ENCODE measurements around the gene CEP76.

CEP76 gene

DNA sequence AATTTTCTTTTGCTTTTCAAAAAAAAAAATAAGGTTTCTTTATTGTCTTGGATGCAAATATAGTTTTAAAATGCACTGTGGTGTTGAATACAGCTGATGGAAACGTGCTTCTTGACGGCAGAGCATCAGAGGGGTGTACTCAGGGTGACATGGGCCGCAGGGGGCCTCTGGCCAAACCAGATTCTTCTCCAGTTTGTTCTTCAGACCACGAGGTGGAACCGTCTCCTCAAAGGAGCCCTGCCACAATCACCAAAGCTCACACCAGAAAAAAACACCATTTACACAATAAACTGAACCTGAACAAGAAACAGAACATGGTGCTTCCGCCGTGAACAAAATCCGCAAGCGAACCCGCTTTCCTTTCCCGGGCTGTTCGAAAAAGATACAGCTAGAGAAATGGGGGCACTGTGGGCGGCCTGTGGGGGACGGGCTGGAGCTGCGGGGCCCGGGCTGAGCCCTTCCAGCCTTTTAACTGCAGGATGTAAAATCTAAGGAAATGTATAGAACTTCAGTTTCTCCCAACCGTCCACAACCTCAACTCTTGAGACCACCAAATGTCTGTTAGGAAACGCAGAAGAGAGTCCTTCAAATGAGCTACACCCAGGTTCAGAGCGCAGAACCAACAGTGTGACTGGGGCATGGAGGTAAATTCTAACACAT lies 34.9 kb upstream of the CEP76 start:
- TF ChIP-seq, protein P1, sequence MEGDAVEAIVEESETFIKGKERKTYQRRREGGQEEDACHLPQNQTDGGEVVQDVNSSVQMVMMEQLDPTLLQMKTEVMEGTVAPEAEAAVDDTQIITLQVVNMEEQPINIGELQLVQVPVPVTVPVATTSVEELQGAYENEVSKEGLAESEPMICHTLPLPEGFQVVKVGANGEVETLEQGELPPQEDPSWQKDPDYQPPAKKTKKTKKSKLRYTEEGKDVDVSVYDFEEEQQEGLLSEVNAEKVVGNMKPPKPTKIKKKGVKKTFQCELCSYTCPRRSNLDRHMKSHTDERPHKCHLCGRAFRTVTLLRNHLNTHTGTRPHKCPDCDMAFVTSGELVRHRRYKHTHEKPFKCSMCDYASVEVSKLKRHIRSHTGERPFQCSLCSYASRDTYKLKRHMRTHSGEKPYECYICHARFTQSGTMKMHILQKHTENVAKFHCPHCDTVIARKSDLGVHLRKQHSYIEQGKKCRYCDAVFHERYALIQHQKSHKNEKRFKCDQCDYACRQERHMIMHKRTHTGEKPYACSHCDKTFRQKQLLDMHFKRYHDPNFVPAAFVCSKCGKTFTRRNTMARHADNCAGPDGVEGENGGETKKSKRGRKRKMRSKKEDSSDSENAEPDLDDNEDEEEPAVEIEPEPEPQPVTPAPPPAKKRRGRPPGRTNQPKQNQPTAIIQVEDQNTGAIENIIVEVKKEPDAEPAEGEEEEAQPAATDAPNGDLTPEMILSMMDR (IDR thresholded peaks at IDR 0.05; ENCODE audit: low read depth, low read length, missing control alignments), result no peak
- no peak overlapping the region for H3K4me3 ChIP-seq (ENCODE audit: low read depth, low read length)
- DNase-seq (ENCODE audit: low read depth), result no peak

DNA sequence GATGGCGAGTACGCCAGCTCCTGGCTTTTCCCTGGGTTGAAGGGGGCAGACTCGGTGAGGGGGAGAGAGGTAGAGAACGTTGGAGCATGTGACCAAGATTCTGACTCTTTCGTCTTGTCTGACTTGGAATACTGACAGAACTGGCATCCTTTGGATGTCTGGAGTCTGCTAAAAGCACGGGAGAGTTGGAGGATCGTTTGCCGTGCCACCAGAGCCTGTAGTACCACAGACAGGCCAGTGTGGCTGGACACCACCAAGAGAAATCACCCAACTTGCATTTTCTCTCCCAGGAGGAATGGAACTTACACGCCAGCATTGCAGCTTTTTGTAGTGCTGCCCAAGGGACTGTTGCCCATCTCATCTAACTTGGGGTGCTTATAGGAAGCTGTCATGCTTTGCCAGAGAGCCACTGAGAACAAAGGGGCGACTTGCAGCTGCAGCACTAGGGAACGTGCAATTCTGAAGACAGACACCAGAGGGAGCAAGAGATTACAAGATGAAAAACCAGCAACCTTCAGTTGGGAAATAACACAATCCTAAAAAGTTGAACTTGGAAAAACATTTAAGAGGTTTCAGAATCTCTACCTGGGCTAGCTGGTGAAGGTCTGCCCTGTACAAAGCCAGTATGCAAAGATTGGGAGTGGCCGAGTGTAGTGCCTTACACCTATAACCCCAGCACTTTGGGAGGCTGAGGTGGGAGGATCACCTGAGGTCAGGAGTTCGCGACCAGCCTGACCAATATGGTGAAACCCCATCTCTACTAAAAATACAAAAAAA lies 24.4 kb upstream of the CEP76 start:
- TF ChIP-seq, protein P1 (IDR thresholded peaks at IDR 0.05; ENCODE audit: low read depth, low read length, missing control alignments), result peak; percentile 90
- H3K4me3 ChIP-seq (ENCODE audit: low read depth, low read length), result no peak overlapping the region
- peak; percentile 31 for DNase-seq (ENCODE audit: low read depth)

DNA sequence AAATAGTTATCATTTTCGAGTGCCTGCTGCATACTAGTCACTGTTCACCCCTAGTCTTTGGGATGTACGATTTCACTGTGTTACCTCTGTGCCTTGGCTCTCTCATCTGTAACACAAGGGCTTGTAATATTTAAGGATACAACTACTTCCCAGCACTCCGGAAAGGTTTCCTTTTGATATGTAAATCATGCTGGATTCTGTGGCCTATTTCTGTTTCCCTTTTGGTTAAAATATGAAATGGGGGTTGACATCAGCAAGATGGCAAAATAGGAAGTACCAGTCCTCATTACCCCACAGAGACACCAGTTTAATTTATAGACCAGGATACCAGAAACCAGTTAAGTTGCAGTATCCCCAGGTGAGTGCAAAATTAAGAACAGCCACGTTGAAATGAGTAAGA lies 23.8 kb upstream of the CEP76 start:
- no peak overlapping the region for H3K4me3 ChIP-seq (ENCODE audit: low read depth, low read length)
- DNase-seq (ENCODE audit: low read depth), result no peak
- TF ChIP-seq, protein P1 (IDR thresholded peaks at IDR 0.05; ENCODE audit: low read depth, low read length, missing control alignments), result no peak

DNA sequence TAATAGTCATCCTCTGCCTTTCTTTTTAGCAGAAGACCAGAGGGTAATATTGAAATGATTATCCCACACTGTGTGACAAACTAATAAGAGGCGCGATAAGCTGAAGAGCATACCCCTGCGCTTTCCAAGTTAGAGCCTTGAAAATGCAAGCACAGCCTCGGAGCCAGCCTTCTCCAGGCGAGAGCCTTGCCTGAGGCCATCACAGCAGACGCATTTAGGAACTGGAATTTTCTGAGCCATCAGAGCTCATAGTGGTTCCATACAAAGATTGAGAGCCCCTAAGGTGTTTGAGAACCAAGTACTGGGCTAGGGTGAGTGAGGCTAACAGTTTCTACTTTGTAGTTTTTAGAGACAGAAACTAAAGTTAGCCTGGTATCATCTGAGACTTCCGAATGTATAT lies 20.2 kb upstream of the CEP76 start:
- TF ChIP-seq, protein P1 (IDR thresholded peaks at IDR 0.05; ENCODE audit: low read depth, low read length, missing control alignments), result no peak

DNA sequence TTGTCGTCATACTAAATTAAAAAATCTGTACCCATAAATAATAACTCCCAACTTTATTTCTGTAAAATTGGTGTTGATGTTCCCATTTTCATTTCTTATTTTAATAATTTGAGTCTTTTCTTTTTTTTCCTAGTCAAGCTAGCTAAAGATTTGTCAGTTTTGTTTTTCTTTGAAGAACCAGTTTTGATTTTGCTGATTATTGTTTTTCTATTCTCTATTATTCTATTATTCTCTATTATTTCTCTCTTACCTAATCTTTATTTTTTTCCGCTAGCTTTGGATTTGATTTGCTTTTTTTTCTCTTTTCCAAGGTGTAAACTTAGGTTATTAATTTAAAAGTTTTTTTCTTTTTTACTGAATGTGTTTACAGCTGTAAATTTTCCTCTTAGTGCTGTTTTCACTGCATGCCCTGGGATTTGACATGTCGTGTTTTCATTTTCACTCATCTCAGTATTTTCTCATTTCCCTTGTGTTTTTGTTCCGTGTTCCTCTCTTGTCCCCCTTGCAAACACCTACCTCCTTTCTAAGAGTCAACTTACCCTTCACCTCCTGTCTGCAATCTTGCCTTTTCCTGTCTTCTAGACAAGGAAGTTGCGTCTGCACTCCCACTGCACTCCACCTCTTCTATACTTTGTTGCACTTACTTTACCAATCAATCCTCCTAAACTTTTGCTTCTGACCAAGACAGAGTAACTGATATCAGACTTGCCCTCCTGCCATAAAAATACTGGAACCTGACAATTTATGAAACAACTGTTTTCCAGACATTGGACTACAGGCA lies 19.2 kb upstream of the CEP76 start:
- H3K4me3 ChIP-seq (ENCODE audit: low read depth, low read length), result no peak overlapping the region
- TF ChIP-seq, protein P1 (IDR thresholded peaks at IDR 0.05; ENCODE audit: low read depth, low read length, missing control alignments), result no peak
- no peak for DNase-seq (ENCODE audit: low read depth)

More for the DNA sequence above, 20.2 kb upstream of the CEP76 start:
- H3K4me3 ChIP-seq (ENCODE audit: low read depth, low read length), result no peak overlapping the region
- no peak for DNase-seq (ENCODE audit: low read depth)

DNA sequence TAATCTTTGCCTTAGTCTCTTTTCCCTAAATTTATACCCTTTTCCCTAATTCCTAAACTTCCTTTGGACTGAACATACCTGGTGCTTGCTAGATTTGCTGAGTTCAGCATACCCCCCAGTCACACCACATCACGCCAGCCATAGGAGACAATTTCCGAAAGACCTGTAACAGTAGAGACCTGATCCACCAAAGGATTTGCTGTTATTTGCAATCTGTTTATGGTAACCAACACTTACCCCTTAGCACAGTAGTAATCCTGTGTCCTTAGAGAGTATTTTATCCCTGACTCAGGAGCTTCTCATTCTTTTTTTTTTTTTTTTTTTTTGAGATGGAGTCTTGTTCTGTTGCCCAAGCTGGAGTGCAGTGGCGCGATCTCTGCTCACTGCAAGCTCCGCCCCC lies 8.9 kb upstream of the CEP76 start:
- no peak for DNase-seq (ENCODE audit: low read depth)
- TF ChIP-seq, protein P1 (IDR thresholded peaks at IDR 0.05; ENCODE audit: low read depth, low read length, missing control alignments), result no peak

More for the DNA sequence above, 8.9 kb upstream of the CEP76 start:
- no peak overlapping the region for H3K4me3 ChIP-seq (ENCODE audit: low read depth, low read length)
